Nucleus accumbens (tissue), 56 donors: ENCODE results near the gene DNHD1.

ENCODE experiments used
- DNase-seq, 56 donors: peaks; one replicate each; lab custom pipeline; 2025; lab: John Stamatoyannopoulos, UW

DNHD1 gene

GRCh38 chr11:6557761-6558674, 60.9 kb downstream of the DNHD1 start:
- DNase-seq = no peak

GRCh38 chr11:6559369-6559768, 62.3 kb downstream of the DNHD1 start:
- no peak for DNase-seq

DNA sequence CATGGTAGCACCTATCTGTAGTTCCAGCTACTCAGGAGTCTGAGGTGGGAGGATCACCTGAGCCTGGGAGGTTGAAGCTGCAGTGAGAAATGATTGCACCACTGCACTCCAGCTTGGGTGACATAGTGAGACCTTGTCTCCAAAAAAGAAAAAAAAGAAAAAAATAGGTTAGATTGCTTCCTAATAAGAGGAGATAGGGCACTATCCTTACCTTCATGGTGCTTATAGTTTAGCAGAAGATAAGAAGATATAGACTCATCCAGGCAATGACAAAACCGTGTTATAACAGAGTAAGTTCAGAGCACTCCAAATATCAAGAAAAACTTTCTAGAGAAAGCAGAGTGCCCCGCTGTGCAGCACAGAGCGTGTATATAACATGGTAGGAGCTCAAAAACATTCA, 64.2 kb downstream of the DNHD1 start:
- DNase-seq = no peak

DNA sequence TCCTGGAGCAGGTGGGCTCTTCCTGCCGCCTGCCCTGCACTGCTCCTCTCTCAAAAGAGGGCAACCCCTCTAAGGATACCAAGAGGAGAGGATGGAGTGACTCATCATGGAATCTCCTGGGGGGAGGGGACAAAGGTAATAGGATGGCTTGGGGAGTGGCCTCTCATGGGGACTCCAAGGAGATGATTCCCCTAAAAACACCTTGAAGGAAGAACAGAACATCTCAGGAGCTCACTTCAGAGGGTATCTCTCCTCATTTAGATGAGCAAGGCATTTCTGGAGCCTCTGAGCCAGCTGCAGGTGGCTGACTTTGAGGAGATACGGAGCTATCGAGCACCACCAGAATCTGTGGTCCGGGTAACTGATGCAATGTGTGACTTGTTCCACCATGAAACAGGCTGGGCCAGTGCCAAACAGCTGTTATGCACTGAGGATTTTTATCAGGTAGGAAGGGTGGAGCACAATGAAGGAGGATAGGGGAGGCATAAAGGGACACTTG, 66.1 kb downstream of the DNHD1 start:
- no peak for DNase-seq

DNA sequence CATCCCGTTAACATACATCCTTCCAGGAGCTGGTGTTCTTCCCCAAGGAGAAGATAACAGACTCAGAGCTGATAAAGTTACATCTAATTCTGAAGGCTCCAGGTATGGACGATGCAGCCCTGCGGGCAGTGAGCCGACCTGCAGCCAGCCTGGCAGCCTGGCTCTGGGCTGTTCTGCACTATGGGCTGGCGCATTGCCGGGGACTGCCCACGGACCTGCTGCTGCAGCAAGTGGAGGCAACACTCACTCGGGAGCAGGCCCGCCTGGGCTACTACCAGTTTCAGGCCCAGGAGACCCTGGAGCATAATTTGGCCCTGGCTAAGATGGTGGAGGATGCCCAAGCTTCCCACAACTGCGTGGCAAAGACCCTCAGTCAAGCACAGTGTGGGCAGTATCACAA, 66.6 kb downstream of the DNHD1 start:
- DNase-seq = no peak

GRCh38 chr11:6565325-6565724, 68.2 kb downstream of the DNHD1 start:
- no peak for DNase-seq

DNA sequence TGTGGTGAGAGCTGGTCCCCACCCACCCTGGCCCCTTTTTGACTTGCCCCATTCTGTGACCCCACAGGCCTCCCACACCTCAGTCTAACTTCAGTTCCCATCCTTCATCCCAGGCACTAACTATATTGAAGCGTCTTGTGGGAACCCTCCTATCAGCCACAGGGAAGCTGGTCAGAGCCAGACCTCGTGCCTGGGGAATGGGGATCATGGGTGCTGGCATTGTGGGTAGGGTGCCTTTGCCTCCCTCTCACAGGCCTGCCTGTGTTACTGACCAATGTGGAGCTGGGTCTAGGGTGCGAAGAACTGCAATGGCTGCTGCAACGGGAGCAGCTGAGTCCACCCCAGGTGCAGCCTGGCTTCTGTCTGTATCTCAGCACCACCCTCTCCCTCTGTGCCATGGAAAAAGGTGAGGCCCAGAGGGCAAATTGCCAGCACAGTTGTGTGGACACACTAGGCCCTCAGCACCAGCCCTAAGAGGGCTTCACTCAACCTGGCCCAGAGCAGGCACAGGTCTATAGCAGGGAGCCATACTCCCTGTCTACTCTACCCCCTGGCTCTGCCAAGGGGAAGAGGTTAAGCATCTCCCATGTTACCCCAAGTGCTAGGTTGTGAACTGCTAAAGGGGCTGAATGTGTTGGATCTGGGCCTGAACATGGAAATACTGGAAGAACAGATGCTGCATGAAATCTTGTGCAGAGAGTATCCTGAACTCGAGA, 69.1 kb downstream of the DNHD1 start:
- DNase-seq = no peak

- DNase-seq = peak in 4 of 56 donors; percentile 38 to 42 (median 39)
Measured at GRCh38 chr11:6566704-6567370, 69.8 kb downstream of the DNHD1 start.

GRCh38 chr11:6567371-6567745, 70.3 kb downstream of the DNHD1 start:
- no peak for DNase-seq

- DNase-seq = peak in 25 of 56 donors; percentile 17 to 61 (median 49)
Measured at GRCh38 chr11:6568191-6568918, 71.3 kb downstream of the DNHD1 start.

DNA sequence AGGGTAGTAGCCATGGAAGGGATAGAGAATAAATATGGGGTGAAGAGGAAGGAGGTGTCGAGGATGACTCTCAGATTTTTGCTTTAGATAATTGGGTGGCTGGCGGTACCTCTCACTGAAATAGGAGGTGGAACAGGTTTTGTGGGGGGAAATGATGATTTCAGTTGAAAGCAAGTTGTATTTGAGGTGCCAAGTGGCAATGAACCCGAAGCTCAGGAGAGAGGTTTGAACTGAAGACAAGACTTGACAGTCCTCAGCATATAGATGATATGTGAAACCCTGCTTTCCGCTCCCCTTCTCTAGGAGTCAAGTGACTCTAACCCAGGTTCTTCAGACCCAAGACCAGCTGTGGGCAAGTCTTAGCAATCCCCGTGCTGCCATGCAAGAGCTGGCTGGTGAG, 72.6 kb downstream of the DNHD1 start:
- no peak for DNase-seq

GRCh38 chr11:6570691-6571427, 73.8 kb downstream of the DNHD1 start:
- no peak for DNase-seq

DNA sequence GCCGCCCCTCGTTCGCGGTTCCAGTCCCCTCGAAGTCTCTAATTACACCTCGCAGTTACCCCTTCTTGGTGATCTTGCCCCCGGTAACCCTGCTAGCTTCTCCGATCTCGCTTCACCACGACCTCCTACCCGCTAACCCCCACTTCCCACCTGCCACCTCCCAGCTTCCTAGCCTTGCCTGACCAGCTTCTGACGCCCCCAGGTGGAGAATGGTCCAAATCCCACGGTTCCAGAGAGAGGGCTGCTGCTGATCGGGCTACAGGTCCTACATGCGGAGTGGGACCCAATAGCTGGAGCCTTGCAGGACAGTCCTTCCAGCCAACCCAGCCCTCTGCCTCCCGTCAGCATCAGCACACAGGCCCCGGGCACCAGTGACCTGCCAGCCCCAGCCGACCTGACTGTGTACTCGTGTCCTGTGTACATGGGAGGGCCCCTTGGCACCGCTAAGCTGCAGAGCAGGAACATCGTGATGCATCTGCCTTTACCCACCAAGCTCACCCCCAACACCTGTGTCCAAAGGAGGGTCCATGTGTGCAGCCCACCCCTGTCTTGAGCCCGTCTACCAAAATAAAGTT, 74.4 kb downstream of the DNHD1 start:
- no peak for DNase-seq

- no peak for DNase-seq
Measured at GRCh38 chr11:6572215-6572614, 75.1 kb downstream of the DNHD1 start.

- no peak for DNase-seq
Measured at GRCh38 chr11:6574816-6575715, 78.0 kb downstream of the DNHD1 start.

GRCh38 chr11:6576471-6577373, 79.6 kb downstream of the DNHD1 start:
- DNase-seq = peak in 52 of 56 donors; percentile 30 to 94 (median 80)

- DNase-seq = no peak
Measured at GRCh38 chr11:6578134-6578533, 81.1 kb downstream of the DNHD1 start.
